ENCODE results near the gene ADPRH.
"Not testable (repeated sequence)": the region's sequence is repeated elsewhere in the genome, so short reads cannot be mapped to it uniquely, and the experiment has no call there.

The ADPRH gene
- total RNA-seq, result 35.8 to 69.5 (median 50.1) reads per million in 17 experiments

DNA sequence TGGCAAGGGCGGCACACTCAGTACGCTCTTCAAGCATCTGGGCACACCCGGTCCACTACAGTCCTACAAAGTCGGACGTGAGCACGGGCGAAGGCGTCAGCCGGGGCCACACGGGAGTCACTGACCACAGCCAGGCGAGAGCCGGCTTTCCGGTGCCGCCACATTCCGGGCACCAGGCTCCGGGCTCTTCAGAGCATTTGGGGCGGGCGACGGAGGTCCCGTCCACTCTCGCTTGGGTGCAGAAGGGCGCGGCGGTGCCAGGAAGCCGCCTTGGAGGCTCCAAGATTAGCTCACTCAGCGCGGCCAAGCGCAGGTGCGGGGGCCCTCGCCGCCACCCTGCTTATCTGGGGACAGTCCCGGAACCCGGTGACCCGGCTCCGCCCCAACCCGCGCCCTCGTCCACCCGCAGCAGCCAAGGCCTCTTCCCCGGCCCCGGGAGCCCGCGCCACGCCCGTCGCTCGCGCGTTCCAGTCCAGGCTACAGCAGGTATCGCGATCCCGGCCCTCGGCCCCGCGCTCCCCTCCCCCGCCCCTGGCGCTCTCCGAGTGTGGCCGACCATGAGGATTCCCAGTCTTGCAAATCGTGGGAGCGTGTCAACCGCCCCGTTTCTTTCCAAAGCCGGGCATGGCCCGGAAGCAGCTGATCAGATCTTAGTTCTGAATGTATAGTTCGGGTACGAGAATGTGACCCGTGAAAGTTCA is at the start of gene ADPRH:
Gene ADPRH, plus strand, starts transcription at position 127 of the 701 bp plus-strand sequence. CDS start 2,678 bp downstream, outside the sequence.
- DNase-seq, result peak; percentile 72 to 91 (median 82)

DNA sequence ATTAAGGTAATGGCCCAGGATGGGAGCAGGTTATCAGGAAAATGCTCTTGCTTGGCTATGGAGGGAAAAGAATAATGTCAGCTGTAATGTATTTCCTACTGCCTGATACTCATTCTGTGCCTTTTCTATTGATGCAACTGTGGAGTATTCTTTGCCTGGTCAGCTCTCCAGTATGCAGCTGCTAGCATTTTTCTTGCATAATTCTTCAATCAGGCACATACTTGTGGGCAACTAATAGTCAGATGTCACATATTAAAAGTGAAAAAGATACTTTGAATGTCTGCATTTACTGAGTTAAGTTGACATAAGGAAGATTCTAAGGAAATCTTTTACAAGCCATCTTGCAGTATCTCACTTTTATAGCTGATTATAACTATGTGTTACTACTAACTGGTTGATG is 49.4 kb upstream of the ADPRH start:
- DNase-seq, result no peak

GRCh38 chr3:119530456-119530855 is 48.8 kb upstream of the ADPRH start:
- DNase-seq, result no peak

- no peak for DNase-seq
These were observed 48.1 kb upstream of the ADPRH start for GRCh38 chr3:119531151-119531550.

- no peak for DNase-seq
These were observed 45.0 kb upstream of the ADPRH start for GRCh38 chr3:119534296-119534695.

DNA sequence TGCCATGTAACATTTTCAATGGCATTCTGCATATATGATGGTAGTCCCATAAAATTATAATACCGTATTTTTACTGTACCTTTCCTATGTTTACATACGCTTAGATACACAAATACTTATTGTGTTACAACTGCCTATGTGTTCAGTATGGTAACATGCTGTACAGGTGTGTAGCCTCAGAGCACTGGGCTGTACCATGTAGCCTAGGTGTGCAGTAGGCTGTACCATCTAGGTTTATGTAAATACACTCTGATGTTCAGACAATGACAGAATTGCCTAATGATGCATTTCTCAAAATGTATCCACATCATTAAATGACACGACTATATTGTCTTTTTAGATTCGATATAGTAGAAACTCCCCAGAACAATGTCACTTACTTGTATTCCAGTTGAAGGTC is 42.5 kb upstream of the ADPRH start:
- no peak for DNase-seq

- DNase-seq, result no peak
These were observed 40.5 kb upstream of the ADPRH start for GRCh38 chr3:119538772-119539171.

- no peak for DNase-seq
These were observed 37.7 kb upstream of the ADPRH start for GRCh38 chr3:119541547-119541946.

- DNase-seq, result no peak
These were observed 37.0 kb upstream of the ADPRH start for GRCh38 chr3:119542168-119542767.

DNA sequence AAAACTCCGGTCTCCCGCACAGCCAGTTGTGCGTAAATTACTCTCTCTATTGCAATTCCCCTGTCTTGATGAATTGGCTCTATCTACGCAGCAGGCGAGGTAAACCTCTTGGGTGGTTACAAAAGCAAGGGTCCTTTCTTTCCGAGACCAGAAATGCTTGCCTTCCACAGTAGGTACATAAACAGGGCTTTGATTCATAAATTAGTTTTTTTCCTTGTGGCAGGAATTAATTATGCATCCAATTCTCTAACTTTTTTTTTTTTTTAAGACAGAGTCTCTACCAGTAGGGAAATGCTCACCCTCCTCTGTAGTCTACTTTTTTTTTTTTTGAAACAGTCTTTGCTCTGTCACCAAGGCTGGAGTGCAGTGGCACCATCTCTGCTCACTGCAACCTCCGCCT is 36.1 kb upstream of the ADPRH start:
- DNase-seq, result no peak

DNA sequence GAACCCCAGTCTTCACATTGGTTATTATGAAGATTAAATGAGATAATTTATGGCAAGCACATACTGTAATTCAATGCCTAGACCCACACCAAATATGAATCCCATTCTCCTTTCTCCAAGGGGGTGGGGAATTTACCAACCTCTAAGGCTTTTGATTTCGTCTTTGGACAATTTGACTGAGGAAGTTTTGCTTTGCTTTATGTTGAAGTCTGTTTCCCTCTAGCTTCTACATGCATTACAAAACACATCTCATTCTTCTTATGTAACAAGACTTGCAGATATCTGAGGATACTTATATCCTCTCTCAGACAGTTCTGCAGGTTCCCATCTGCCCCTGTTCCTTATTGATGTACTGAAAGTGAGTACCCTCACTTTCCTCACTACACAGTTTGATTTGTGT is 32.1 kb upstream of the ADPRH start:
- no peak for DNase-seq

- peak in 3 of 4 experiments; percentile 12 to 37 (median 26) for DNase-seq
These were observed 31.0 kb upstream of the ADPRH start for GRCh38 chr3:119548341-119548740.

- no peak for DNase-seq
These were observed 28.9 kb upstream of the ADPRH start for GRCh38 chr3:119550192-119550910.

DNA sequence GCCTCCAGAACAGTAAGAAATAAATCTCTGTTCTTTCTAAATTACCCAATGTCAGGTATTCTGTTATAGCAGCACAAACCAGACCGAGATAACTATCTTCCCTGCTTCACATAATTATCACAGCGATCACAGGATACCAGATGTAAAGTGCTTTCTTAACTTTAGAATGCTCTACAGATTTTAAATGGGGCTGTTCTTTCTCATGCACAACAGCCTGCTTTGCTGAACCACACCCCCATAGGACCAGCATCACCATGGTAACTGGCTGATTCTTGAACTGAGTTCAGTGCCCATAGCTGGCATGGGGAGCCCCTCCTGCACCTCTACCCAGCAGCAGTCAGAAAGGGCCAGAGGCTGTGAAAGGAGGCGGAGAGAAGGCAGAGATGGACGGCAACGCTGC is 27.7 kb upstream of the ADPRH start:
- no peak for DNase-seq

DNA sequence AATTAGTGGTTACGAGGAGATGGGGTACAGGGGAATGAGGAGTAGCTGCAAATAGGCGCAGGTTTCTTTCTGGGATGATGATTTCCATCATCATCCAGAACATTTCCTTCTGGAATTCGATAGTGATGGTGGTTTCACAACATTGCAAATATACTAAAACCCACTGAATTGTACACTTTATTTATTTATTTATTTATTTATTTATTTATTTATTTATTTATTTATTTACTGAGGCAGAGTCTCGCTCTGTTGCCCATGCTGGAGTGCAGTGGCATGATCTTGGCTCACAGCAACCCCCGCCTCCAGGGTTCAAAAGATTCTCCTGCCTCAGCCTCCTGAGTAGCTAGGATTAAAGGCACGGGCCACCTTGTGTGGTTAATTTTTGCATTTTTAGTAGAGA is 26.4 kb upstream of the ADPRH start:
- not testable (repeated sequence) for DNase-seq

DNA sequence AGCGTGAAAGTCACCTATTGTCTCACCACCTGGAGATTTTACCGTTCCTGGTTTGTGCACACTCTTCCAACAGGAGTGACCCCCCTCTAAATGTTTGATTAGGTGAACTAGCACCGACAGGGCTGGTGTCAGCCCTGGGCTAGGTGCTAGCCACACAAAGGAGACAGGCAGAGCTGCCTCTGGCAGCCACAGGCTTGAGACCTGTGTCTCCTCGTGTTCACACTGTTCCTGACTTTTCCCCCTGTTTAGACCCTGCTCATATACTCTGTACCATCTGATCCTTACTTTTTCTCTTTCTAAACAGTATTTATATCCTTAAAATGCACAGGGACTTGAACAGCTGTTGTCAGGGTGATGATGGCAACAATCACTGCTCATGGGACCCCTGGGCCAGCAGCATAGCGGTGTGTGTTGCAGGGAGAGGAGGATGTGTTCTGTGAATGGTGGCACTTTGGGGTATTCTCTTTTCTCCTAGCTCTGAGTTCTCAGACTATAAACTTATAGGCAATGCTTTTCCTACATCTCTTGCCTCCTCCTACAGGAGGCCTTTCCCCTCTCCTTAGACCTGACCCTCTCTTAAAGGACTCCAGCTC is 25.4 kb upstream of the ADPRH start:
- no peak for DNase-seq

DNA sequence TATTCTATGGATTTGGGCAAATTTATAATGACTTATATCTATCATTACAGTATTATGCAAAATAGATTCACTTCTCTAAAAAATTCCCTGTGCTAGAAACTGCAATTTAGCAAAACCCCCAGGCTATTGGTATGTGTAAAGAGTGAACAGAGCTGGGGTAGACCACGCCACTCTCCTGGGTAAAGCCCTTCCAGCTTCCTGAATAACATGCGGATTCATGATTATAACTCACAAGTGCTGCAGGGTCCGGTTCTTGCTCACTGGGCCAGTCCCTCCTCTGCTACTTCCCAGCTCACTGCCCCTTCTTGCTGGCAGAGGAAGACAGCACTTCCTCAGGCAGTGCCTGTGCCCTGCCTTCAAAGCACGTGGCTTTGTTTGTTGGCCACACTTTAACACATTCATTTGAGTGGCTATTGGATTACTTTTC is 24.0 kb upstream of the ADPRH start:
- peak; percentile 83 to 92 (median 85) for DNase-seq

- DNase-seq, result no peak
These were observed 23.4 kb upstream of the ADPRH start for GRCh38 chr3:119555929-119556328.

GRCh38 chr3:119557192-119557876 is 22.0 kb upstream of the ADPRH start:
- no peak for DNase-seq

- no peak for DNase-seq
These were observed 21.4 kb upstream of the ADPRH start for GRCh38 chr3:119557877-119558269.

GRCh38 chr3:119558626-119559317 is 20.5 kb upstream of the ADPRH start:
- DNase-seq, result no peak

GRCh38 chr3:119559441-119559963 is 19.8 kb upstream of the ADPRH start, which contains the start of gene CD80:
Gene CD80, minus strand, starts transcription at chr3:119559614. Its CDS starts 1,886 bp downstream, at chr3:119557728.
- DNase-seq, result peak; percentile 71 to 89 (median 81)
